Measurements from ENCODE around the gene DCP2.
"Not testable (repeated sequence)": the region's sequence is repeated elsewhere in the genome, so short reads cannot be mapped to it uniquely, and the experiment has no call there.

Gene DCP2

GRCh38 chr5:112976432-112977309 is at the start of gene DCP2:
TSS of gene DCP2 (plus strand) at chr5:112976798. CDS start at chr5:112976934, 136 bp downstream.
- peak; percentile 88 for DNase-seq

- no peak for DNase-seq
These were observed 47.1 kb upstream of the DCP2 start for GRCh38 chr5:112929336-112930081.

GRCh38 chr5:112930082-112930344 is 46.6 kb upstream of the DCP2 start:
- no peak for DNase-seq

GRCh38 chr5:112931473-112931872 is 45.1 kb upstream of the DCP2 start:
- DNase-seq = no peak

- no peak for DNase-seq
These were observed 43.5 kb upstream of the DCP2 start for GRCh38 chr5:112933105-112933504.

GRCh38 chr5:112933651-112934365 is 42.8 kb upstream of the DCP2 start:
- no peak for DNase-seq

GRCh38 chr5:112934366-112934663 is 42.3 kb upstream of the DCP2 start:
- no peak for DNase-seq

- DNase-seq = no peak
These were observed 40.9 kb upstream of the DCP2 start for GRCh38 chr5:112935675-112936074.

- DNase-seq = no peak
These were observed 38.3 kb upstream of the DCP2 start for GRCh38 chr5:112938286-112938685.

GRCh38 chr5:112940670-112941069 is 35.9 kb upstream of the DCP2 start:
- no peak for DNase-seq

- DNase-seq = no peak
These were observed 28.1 kb upstream of the DCP2 start for GRCh38 chr5:112948458-112948857.

- no peak for DNase-seq
These were observed 25.4 kb upstream of the DCP2 start for GRCh38 chr5:112951124-112951702.

- no peak for DNase-seq
These were observed 20.0 kb upstream of the DCP2 start for GRCh38 chr5:112956606-112957005.

- DNase-seq = no peak
These were observed 19.4 kb upstream of the DCP2 start for GRCh38 chr5:112957036-112957808.

GRCh38 chr5:112958093-112959088 is 18.2 kb upstream of the DCP2 start:
- DNase-seq = no peak

- DNase-seq = not testable (repeated sequence)
These were observed 16.7 kb upstream of the DCP2 start for GRCh38 chr5:112959872-112960271.

GRCh38 chr5:112960315-112960714 is 16.3 kb upstream of the DCP2 start:
- no peak for DNase-seq

- DNase-seq = no peak
These were observed 15.6 kb upstream of the DCP2 start for GRCh38 chr5:112960863-112961504.

- not testable (repeated sequence) for DNase-seq
These were observed 13.2 kb upstream of the DCP2 start for GRCh38 chr5:112963374-112963733.

GRCh38 chr5:112965733-112966306 is 10.8 kb upstream of the DCP2 start:
- DNase-seq = no peak
